Endothelial cell (in vitro differentiated cells): ENCODE results near the gene ZFYVE9. TPM values are rescaled to one million over a fixed set of nuclear protein-coding genes. Genes with fewer than 3 reads are reported as not detected.
"Not testable (repeated sequence)": the region's sequence is repeated elsewhere in the genome, so short reads cannot be mapped to it uniquely, and the experiment has no call there.

Experiments
- DNase-seq: peaks from one replicate; pipeline ENCODE4 v3.0.0; 2021; ENCODE audit warnings: low spot score
- H3K27ac Mint-ChIP-seq: one replicate; pipeline ENCODE4 v1.8.0; 2021; ENCODE audit warnings: mixed read lengths, inconsistent platforms; ENCODE audit not compliant: unreplicated experiment
- H3K27me3 Mint-ChIP-seq: one replicate; pipeline ENCODE4 v1.8.0; 2021; ENCODE audit warnings: mild to moderate bottlenecking, moderate library complexity, mixed read lengths, inconsistent platforms; ENCODE audit not compliant: unreplicated experiment
- H3K36me3 Mint-ChIP-seq: one replicate; pipeline ENCODE4 v1.8.0; 2021; ENCODE audit warnings: mild to moderate bottlenecking, low read depth, mixed read lengths, inconsistent platforms; ENCODE audit not compliant: unreplicated experiment
- H3K4me1 Mint-ChIP-seq: one replicate; pipeline ENCODE4 v1.8.0; 2021; ENCODE audit warnings: mild to moderate bottlenecking, mixed read lengths, inconsistent platforms; ENCODE audit not compliant: unreplicated experiment
- H3K4me3 Mint-ChIP-seq: one replicate; pipeline ENCODE4 v1.8.0; 2021; ENCODE audit warnings: mild to moderate bottlenecking, mixed read lengths, inconsistent platforms; ENCODE audit not compliant: unreplicated experiment
- H3K9me3 Mint-ChIP-seq: one replicate; pipeline ENCODE4 v1.8.0; 2021; ENCODE audit warnings: mixed read lengths, inconsistent platforms; ENCODE audit not compliant: unreplicated experiment
- total RNA-seq: library from RNA; stranded (reverse); fragmentation: NEBNext Ultra II Directional; extraction: Animal tissue kit (Norgen Biotek cat#: 25700); gene quantifications from one replicate; pipeline ENCODE4 v1.2.1, GENCODE V29; 2021; ENCODE audit not compliant: unreplicated experiment
- TF ChIP-seq, protein P1 (sequence below): fragments of 200-600 bp; sonication (generic); IDR thresholded peaks from one replicate; pipeline ENCODE4 v1.5.0; 2021; ENCODE audit warnings: antibody characterized with exemption; ENCODE audit not compliant: unreplicated experiment

Gene ZFYVE9
- total RNA-seq, 1 donor from 2014 or later, result 19.5 TPM

DNA sequence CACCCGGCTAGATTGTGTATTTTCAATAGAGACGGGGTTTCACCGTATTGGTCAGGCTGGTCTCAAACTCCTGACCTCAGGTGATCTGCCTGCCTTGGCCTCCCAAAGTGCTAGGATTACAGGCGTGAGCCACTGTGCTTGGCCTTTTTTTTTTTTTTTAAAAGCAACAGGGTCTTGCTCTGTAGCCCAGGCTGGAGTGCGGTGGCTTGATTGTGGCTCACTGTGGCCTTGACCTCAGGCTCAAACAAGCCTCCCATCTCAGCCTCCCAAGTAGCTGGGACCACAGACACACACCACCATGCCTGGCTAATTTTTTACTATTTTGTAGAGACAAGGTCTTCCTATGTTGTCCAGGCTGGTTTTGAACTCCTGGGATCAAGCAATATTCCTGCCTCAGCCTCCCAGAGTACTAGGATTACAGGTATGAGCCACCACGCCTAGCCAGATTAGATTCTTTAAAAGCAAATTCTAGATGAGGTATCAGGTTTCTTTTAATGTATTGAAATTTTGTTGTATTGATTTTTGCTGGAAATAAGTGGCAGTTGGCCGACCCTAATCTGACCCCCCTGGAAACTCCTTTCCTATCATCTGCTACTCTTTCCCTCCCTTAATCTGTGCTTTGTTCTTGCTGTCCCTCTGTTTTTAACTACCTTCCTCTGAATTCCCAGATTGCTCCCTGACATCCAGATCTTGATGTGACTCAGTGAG lies 26.6 kb downstream of the ZFYVE9 start:
- TF ChIP-seq, protein P1, sequence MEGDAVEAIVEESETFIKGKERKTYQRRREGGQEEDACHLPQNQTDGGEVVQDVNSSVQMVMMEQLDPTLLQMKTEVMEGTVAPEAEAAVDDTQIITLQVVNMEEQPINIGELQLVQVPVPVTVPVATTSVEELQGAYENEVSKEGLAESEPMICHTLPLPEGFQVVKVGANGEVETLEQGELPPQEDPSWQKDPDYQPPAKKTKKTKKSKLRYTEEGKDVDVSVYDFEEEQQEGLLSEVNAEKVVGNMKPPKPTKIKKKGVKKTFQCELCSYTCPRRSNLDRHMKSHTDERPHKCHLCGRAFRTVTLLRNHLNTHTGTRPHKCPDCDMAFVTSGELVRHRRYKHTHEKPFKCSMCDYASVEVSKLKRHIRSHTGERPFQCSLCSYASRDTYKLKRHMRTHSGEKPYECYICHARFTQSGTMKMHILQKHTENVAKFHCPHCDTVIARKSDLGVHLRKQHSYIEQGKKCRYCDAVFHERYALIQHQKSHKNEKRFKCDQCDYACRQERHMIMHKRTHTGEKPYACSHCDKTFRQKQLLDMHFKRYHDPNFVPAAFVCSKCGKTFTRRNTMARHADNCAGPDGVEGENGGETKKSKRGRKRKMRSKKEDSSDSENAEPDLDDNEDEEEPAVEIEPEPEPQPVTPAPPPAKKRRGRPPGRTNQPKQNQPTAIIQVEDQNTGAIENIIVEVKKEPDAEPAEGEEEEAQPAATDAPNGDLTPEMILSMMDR, result no peak
- Mint-ChIP-seq H3K9me3 (peaks cover 7% of the 10 kb centered on the region), H3K4me1 (no peaks in the 10 kb centered on the region), H3K4me3 (no peak overlapping the region), H3K27ac (no peak overlapping the region), H3K27me3 (peaks cover 1% of the 10 kb centered on the region), H3K36me3 (no peaks in the 10 kb centered on the region)
- no peak for DNase-seq

- H3K4me1 Mint-ChIP-seq, H3K27me3 Mint-ChIP-seq, DNase-seq, H3K4me3 Mint-ChIP-seq, H3K36me3 Mint-ChIP-seq, H3K9me3 Mint-ChIP-seq, H3K27ac Mint-ChIP-seq: not testable (repeated sequence)
These were observed 29.3 kb downstream of the ZFYVE9 start for GRCh38 chr1:52171149-52171548.

- DNase-seq, result no peak
- H3K9me3 Mint-ChIP-seq, result peaks cover 13% of the 10 kb centered on the region
These were observed 37.2 kb downstream of the ZFYVE9 start for GRCh38 chr1:52179073-52179472.

DNA sequence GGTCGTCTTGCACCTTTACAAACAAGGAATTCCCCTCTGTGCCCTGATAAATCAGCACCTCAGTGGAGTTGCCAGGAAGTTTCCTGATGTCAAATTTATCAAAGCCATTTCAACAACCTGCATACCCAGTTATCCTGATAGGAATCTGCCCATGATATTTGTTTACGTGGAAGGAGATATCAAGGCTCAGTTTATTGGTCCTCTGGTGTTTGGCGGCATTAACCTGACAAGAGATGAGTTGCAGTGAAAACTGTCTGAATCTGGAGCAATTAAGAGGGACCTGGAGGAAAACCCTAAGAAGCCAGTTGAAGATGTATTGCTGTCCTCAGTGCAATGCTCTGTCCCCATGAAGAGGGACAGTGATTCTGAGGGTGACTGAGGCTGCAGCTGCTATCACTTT lies 38.3 kb downstream of the ZFYVE9 start:
- H3K4me1 Mint-ChIP-seq, result no peaks in the 10 kb centered on the region
- H3K9me3 Mint-ChIP-seq, result peaks cover 13% of the 10 kb centered on the region
- TF ChIP-seq, protein P1, result no peak
- H3K4me3 Mint-ChIP-seq, result no peak overlapping the region
- DNase-seq, result no peak
- H3K36me3 Mint-ChIP-seq, result peaks cover 21% of the 10 kb centered on the region
- no peak overlapping the region for H3K27ac Mint-ChIP-seq
- peaks cover 5% of the 10 kb centered on the region for H3K27me3 Mint-ChIP-seq

More at GRCh38 chr1:52179073-52179472, 37.2 kb downstream of the ZFYVE9 start:
- no peak overlapping the region for H3K27ac Mint-ChIP-seq
- H3K27me3 Mint-ChIP-seq, result peaks cover 5% of the 10 kb centered on the region
- H3K4me3 Mint-ChIP-seq, result no peak overlapping the region
- no peaks in the 10 kb centered on the region for H3K4me1 Mint-ChIP-seq
- peaks cover 21% of the 10 kb centered on the region for H3K36me3 Mint-ChIP-seq
- TF ChIP-seq, protein P1, result no peak

- not testable (repeated sequence) for H3K4me1 Mint-ChIP-seq, H3K4me3 Mint-ChIP-seq, DNase-seq, H3K27ac Mint-ChIP-seq, H3K27me3 Mint-ChIP-seq
- H3K9me3 Mint-ChIP-seq, result peaks cover 13% of the 10 kb centered on the region
- H3K36me3 Mint-ChIP-seq, result peaks cover 21% of the 10 kb centered on the region
These were observed 39.9 kb downstream of the ZFYVE9 start for GRCh38 chr1:52181759-52182158.

DNA sequence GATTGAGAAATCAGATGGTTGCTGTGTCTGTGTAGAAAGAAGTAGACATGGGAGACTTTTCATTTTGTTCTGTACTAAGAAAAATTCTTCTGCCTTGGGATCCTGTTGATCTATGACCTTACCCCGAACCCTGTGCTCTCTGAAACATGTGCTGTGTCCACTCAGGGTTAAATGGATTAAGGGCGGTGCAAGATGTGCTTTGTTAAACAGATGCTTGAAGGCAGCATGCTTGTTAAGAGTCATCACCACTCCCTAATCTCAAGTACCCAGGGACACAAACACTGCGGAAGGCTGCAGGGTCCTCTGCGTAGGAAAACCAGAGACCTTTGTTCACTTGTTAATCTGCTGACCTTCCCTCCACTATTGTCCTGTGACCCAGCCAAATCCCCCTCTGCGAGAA lies 40.4 kb downstream of the ZFYVE9 start:
- Mint-ChIP-seq H3K36me3 (peaks cover 18% of the 10 kb centered on the region), H3K9me3 (peaks cover 11% of the 10 kb centered on the region)
- H3K27me3 Mint-ChIP-seq, H3K27ac Mint-ChIP-seq, DNase-seq, H3K4me1 Mint-ChIP-seq, H3K4me3 Mint-ChIP-seq: not testable (repeated sequence)
